Choroid plexus epithelial cell (primary cell): ENCODE data around the gene SPSB2.

Experiments used
- DNase-seq: peaks from one replicate; pipeline ENCODE4 v3.0.0-alpha.2; 2010; ENCODE audit warnings: low read depth
- H3K4me3 ChIP-seq: 2 replicates; pipeline ENCODE4 v1.5.1; 2011; ENCODE audit warnings: low read depth, mild to moderate bottlenecking, control low read depth, low read length, moderate library complexity
- TF ChIP-seq, protein P1 (sequence below): conservative IDR thresholded peaks from 2 replicates; pipeline ENCODE4 v1.5.1; 2011; ENCODE audit warnings: low read depth, mild to moderate bottlenecking, control low read depth, inconsistent platforms, low read length, moderate library complexity

The SPSB2 gene

GRCh38 chr12:6858799-6859198, 14.3 kb downstream of the SPSB2 start:
- TF ChIP-seq, protein P1, sequence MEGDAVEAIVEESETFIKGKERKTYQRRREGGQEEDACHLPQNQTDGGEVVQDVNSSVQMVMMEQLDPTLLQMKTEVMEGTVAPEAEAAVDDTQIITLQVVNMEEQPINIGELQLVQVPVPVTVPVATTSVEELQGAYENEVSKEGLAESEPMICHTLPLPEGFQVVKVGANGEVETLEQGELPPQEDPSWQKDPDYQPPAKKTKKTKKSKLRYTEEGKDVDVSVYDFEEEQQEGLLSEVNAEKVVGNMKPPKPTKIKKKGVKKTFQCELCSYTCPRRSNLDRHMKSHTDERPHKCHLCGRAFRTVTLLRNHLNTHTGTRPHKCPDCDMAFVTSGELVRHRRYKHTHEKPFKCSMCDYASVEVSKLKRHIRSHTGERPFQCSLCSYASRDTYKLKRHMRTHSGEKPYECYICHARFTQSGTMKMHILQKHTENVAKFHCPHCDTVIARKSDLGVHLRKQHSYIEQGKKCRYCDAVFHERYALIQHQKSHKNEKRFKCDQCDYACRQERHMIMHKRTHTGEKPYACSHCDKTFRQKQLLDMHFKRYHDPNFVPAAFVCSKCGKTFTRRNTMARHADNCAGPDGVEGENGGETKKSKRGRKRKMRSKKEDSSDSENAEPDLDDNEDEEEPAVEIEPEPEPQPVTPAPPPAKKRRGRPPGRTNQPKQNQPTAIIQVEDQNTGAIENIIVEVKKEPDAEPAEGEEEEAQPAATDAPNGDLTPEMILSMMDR: no peak
- DNase-seq: no peak
- H3K4me3 ChIP-seq: no peak overlapping the region

DNA sequence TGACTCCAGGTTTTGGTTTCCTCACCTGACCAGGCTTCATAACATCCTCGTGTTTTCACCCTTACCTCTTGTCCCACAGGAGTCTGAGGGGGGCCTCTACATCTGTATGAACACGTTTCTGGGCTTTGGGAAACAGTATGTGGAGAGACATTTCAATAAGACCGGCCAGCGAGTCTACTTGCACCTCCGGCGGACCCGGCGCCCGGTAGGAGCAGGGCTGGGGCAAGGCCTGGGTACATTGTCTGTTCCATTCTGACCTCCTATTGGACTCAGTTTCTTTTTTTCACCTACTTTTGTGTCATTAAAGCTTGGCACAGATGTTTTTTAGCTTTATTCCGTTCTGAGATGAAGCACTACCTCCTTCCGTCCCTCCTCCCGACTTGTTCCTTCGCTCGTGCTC, 17.8 kb downstream of the SPSB2 start:
- H3K4me3 ChIP-seq: no peak overlapping the region
- TF ChIP-seq, protein P1: no peak
- no peak for DNase-seq

DNA sequence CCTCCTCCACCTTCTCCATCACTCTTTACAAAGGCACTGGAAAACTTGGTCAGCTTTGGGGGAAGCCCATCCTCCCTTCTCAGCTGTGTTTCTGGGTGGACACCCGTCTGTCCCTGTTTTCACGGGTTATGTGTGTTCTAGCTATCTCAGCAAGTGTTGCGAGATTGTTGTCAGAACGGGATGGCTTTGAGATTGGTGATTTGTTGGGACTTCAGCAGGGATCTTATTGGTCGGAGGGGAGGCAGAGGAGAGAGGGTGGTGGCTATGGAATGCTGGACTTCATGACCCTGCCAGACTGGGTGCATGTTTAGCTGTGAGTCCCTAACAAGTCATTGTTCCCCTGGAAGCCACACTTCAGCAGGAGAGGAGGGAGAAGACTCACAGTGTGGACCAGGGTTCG, 19.1 kb downstream of the SPSB2 start:
- peak; percentile 12 for DNase-seq
- no peak overlapping the region for H3K4me3 ChIP-seq
- TF ChIP-seq, protein P1: no peak

- no peak for DNase-seq
- TF ChIP-seq, protein P1: no peak
- H3K4me3 ChIP-seq: no peak overlapping the region
Measured at GRCh38 chr12:6853626-6854025, 19.5 kb downstream of the SPSB2 start.

DNA sequence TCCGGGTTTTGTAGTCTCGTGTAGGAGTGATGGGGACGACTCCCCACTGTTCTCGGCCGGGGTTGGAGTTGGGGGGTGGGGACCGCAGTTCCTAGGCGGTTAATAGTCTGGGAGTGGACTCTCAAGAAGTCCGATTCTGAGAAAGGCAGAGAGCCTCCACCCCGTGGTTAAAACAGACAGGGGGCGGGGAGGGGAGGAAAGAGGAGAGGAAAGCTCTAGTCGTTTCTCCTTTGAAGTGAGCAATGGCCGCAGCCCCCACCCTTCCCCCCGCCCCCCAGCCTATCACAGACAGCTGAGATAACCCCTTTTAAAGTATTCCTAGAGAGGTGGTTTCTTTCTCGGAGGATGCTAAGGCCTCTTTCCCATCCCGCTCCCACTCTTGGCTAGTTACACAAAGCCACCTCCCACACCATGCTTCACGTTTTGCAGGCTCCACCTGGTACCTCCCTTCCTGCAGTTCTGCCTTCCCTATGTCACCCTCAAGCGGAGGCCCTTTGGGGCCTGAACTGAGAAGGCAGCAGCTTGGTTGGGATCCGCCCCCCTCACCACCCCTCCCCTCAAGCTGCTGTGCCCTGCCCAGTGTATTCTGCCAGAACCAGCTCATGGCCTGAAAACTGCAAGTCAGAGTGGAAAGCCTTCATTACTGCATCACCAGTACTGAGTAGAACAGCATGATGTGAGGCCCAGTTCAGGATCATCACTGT, 20.3 kb downstream of the SPSB2 start:
- H3K4me3 ChIP-seq: peak overlapping the region; percentile 99
- DNase-seq: peak; percentile 87
- TF ChIP-seq, protein P1: no peak

DNA sequence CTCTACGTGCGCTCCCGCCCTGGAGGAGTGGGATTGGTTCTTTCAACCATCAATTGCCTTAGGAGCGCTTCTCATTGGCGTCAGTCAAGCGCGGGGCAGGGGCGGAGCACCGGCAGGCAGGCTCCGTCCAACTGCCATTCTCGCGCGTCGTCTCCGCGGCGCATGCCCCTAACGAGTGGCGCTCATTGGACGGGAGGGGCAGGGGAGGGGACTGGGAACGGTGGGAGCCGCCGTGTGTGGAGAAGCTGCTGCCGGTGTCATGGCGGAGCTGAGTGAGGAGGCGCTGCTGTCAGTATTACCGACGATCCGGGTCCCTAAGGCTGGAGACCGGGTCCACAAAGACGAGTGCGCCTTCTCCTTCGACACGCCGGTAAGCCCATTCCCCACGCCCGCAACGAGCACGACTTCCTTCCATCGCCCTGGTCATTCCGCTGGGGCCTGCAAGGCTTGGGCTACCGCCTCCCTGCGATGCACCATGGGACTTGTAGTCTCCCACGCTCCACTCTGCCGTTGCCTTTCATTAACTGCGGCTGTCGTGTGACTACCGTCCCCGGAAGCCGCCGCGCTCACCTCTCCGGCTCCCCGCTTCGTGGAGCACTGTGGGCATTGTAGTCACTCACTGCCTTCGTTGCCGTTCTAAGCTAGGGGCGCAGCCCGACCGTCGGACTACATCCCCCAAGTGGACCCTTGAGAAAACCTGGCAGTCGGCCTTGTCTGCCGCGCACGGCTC, 21.0 kb downstream of the SPSB2 start, which contains the start of gene USP5:
Gene USP5 (plus strand): TSS at position 230 of the 730 bp plus-strand sequence. CDS start 30 bp downstream, at position 260.
- TF ChIP-seq, protein P1: no peak
- peak; percentile 100 for DNase-seq
- H3K4me3 ChIP-seq: peak within 1 kb of the TSS; percentile 99
